H9 (cell line): Measurements from ENCODE around the gene NUDT3. TPM values are rescaled to one million over a fixed set of nuclear protein-coding genes. Genes with fewer than 3 reads are reported as not detected.

ENCODE experiments used
- DNase-seq: peaks from one replicate; pipeline ENCODE4 v3.0.0-alpha.2; 2017
- H2AFZ ChIP-seq: one replicate; pipeline ENCODE4 v1.6.1; 2013; ENCODE audit warnings: mild to moderate bottlenecking, low read length, control low read depth, moderate library complexity
- H2AK5ac ChIP-seq: 2 replicates; pipeline ENCODE4 v1.6.1; 2013; ENCODE audit warnings: low read length, control low read depth, mixed read lengths; ENCODE audit not compliant: insufficient read length
- H2BK120ac ChIP-seq: one replicate; pipeline ENCODE4 v1.6.1; 2013; ENCODE audit warnings: low read depth, mild to moderate bottlenecking, low read length, control low read depth, inconsistent platforms; ENCODE audit not compliant: poor library complexity, severe bottlenecking
- H2BK12ac ChIP-seq: 2 replicates; pipeline ENCODE4 v1.6.1; 2013; ENCODE audit warnings: low read length, control low read depth, mixed read lengths, low read depth; ENCODE audit not compliant: insufficient read length
- H2BK15ac ChIP-seq: 2 replicates; pipeline ENCODE4 v1.6.1; 2013; ENCODE audit warnings: low read depth, low read length, control low read depth
- H2BK20ac ChIP-seq: one replicate; pipeline ENCODE4 v1.6.1; 2013; ENCODE audit warnings: low read depth, mild to moderate bottlenecking, low read length, control low read depth, inconsistent platforms; ENCODE audit not compliant: poor library complexity, severe bottlenecking
- H2BK5ac ChIP-seq: 2 replicates; pipeline ENCODE4 v1.6.1; 2013; ENCODE audit warnings: low read length, control low read depth, mixed read lengths; ENCODE audit not compliant: insufficient read length
- H3K14ac ChIP-seq: 2 replicates; pipeline ENCODE4 v1.6.1; 2013; ENCODE audit warnings: low read length, control low read depth; ENCODE audit not compliant: insufficient read depth
- H3K18ac ChIP-seq: 2 replicates; pipeline ENCODE4 v1.6.1; 2013; ENCODE audit warnings: low read depth, mild to moderate bottlenecking, mixed read lengths, low read length, control low read depth; ENCODE audit not compliant: insufficient read length
- H3K23ac ChIP-seq: 2 replicates; pipeline ENCODE4 v1.6.1; 2013; ENCODE audit warnings: low read length, control low read depth, mixed read lengths, low read depth; ENCODE audit not compliant: insufficient read length
- H3K23me2 ChIP-seq: 2 replicates; pipeline ENCODE4 v1.6.1; 2013; ENCODE audit warnings: low read depth, mild to moderate bottlenecking, mixed read lengths, low read length, control low read depth; ENCODE audit not compliant: insufficient read length, poor library complexity, severe bottlenecking
- H3K27ac ChIP-seq: 2 replicates; pipeline ENCODE4 v1.5.1; 2013; ENCODE audit warnings: low read length, control low read depth, mixed read lengths, low read depth; ENCODE audit not compliant: insufficient read length
- H3K27me3 ChIP-seq: 2 replicates; pipeline ENCODE4 v1.6.1; 2013; ENCODE audit warnings: low read length, control low read depth, inconsistent platforms; ENCODE audit not compliant: insufficient read depth
- H3K4ac ChIP-seq: 2 replicates; pipeline ENCODE4 v1.6.1; 2013; ENCODE audit warnings: low read depth, mild to moderate bottlenecking, control low read depth, inconsistent platforms, low read length, moderate library complexity
- H3K4me1 ChIP-seq: 2 replicates; pipeline ENCODE4 v1.6.1; 2013; ENCODE audit warnings: low read length, control low read depth, inconsistent platforms; ENCODE audit not compliant: insufficient read depth
- H3K4me2 ChIP-seq: 2 replicates; pipeline ENCODE4 v1.6.1; 2013; ENCODE audit warnings: low read length, control low read depth, mixed read lengths; ENCODE audit not compliant: insufficient read length, insufficient read depth
- H3K56ac ChIP-seq: 2 replicates; pipeline ENCODE4 v1.6.1; 2013; ENCODE audit warnings: low read depth, mild to moderate bottlenecking, mixed read lengths, low read length, control low read depth; ENCODE audit not compliant: insufficient read length
- H3K79me1 ChIP-seq: 2 replicates; pipeline ENCODE4 v1.6.1; 2013; ENCODE audit warnings: low read depth, mild to moderate bottlenecking, moderate library complexity, low read length, control low read depth, inconsistent platforms; ENCODE audit not compliant: insufficient read depth, poor library complexity, severe bottlenecking
- H3K79me2 ChIP-seq: 2 replicates; pipeline ENCODE4 v1.6.1; 2013; ENCODE audit warnings: low read length, control low read depth, inconsistent platforms; ENCODE audit not compliant: insufficient read depth
- H3K9ac ChIP-seq: 2 replicates; pipeline ENCODE4 v1.6.1; 2013; ENCODE audit warnings: low read length, control low read depth, mixed read lengths; ENCODE audit not compliant: insufficient read length; ENCODE audit errors: extremely low read depth
- H3K9me3 ChIP-seq: one replicate; pipeline ENCODE4 v1.6.1; 2013; ENCODE audit warnings: low read depth, low read length, inconsistent platforms; ENCODE audit not compliant: control insufficient read depth
- H3T11ph ChIP-seq: one replicate; pipeline ENCODE4 v1.6.1; 2013; ENCODE audit warnings: mild to moderate bottlenecking, low read length, control low read depth, inconsistent platforms
- H4K20me1 ChIP-seq: one replicate; pipeline ENCODE4 v1.6.1; 2013; ENCODE audit not compliant: control insufficient read depth, insufficient read length, insufficient read depth
- H4K5ac ChIP-seq: 2 replicates; pipeline ENCODE4 v1.6.1; 2013; ENCODE audit warnings: low read depth, mild to moderate bottlenecking, mixed read lengths, low read length, control low read depth; ENCODE audit not compliant: insufficient read length
- H4K8ac ChIP-seq: replicated peaks from 2 replicates; pipeline ENCODE4 v1.6.1; 2013; ENCODE audit warnings: low read length, control low read depth, mixed read lengths, low read depth; ENCODE audit not compliant: insufficient read length
- H4K91ac ChIP-seq: 2 replicates; pipeline ENCODE4 v1.6.1; 2013; ENCODE audit warnings: low read depth, mild to moderate bottlenecking, moderate library complexity, mixed read lengths, low read length, control low read depth; ENCODE audit not compliant: insufficient read length
- H3K27ac Mint-ChIP-seq, 3 experiments: 2 replicates in 2 of 3; 3 replicates in 1 of 3; pipeline ENCODE4 v1.8.0; 2020 to 2021; ENCODE audit warnings: mixed read lengths in 3 of 3, mild to moderate bottlenecking in 1 of 3, moderate library complexity in 1 of 3
- H3K27me3 Mint-ChIP-seq: 2 replicates; pipeline ENCODE4 v1.8.0; 2021; ENCODE audit warnings: low read depth, mild to moderate bottlenecking, moderate library complexity, mixed read lengths
- H3K36me3 Mint-ChIP-seq, 3 experiments: 2 replicates in 2 of 3; 3 replicates in 1 of 3; pipeline ENCODE4 v1.8.0; 2020 to 2021; ENCODE audit warnings: low read depth in 3 of 3, mixed read lengths in 3 of 3; ENCODE audit not compliant: insufficient read depth in 1 of 3
- H3K4me1 Mint-ChIP-seq, 2 experiments: 2 replicates each; pipeline ENCODE4 v1.8.0; 2020; ENCODE audit warnings: mixed read lengths in 2 of 2
- H3K4me3 Mint-ChIP-seq, 2 experiments: 2 replicates in 1 of 2; 3 replicates in 1 of 2; pipeline ENCODE4 v1.8.0; 2020 to 2021; ENCODE audit warnings: mild to moderate bottlenecking in 2 of 2, mixed read lengths in 2 of 2, moderate library complexity in 1 of 2
- H3K9me3 Mint-ChIP-seq, 2 experiments: 2 replicates in 1 of 2; 3 replicates in 1 of 2; pipeline ENCODE4 v1.8.0; 2020; ENCODE audit warnings: mild to moderate bottlenecking in 2 of 2, mixed read lengths in 2 of 2, moderate library complexity in 1 of 2
- CTCF ChIP-seq: fragments of 200-600 bp; sonication (generic); conservative IDR thresholded peaks from 3 replicates; pipeline ENCODE4 v1.8.0; 2021; ENCODE audit warnings: antibody characterized with exemption, mild to moderate bottlenecking
- WGBS: extraction: QIAGEN DNeasy Blood & Tissue Kit; methylation state at CpG from one replicate; pipeline ENCODE4 v1.1.7; 2013; ENCODE audit warnings: missing lambda C conversion rate, low lambda C conversion rate, mixed read lengths; ENCODE audit not compliant: insufficient read length; ENCODE audit errors: extremely low coverage; 5-methylcytosine and 5-hydroxymethylcytosine counted together
- total RNA-seq: library from RNA; stranded (reverse); gene quantifications from 2 replicates; pipeline ENCODE4 v1.2.1, GENCODE V29; 2021

Gene NUDT3
- total RNA-seq, 1 experiment from 2014 or later: 23.6 TPM

GRCh38 chr6:34438705-34439104 is 46.2 kb upstream of the NUDT3 start:
- H2BK120ac ChIP-seq: no peak overlapping the region
- no CpG with 5 or more reads among the region's 4 CpGs for WGBS
- no peak overlapping the region for H4K91ac ChIP-seq
- H3T11ph ChIP-seq: no peak overlapping the region
- no peaks in the 10 kb centered on the region for H3K27me3 ChIP-seq
- no peak overlapping the region for H3K27ac ChIP-seq
- Mint-ChIP-seq H3K9me3 (peaks cover 23 to 27% of the 10 kb centered on the region in 2 experiments), H3K27ac (no peak overlapping the region), H3K27me3 (peaks cover 3% of the 10 kb centered on the region), H3K36me3 (peaks cover 6 to 15% (median 9%) of the 10 kb centered on the region in 3 experiments; a peak in 6 of 7 replicates), H3K4me3 (no peak overlapping the region), H3K4me1 (peaks cover 0 to 2% of the 10 kb centered on the region in 2 experiments; a peak in 1 of 4 replicates)
- H3K4me2 ChIP-seq: no peak overlapping the region
- H3K9ac ChIP-seq: no peak overlapping the region
- H2BK20ac ChIP-seq: no peak overlapping the region
- H3K4me1 ChIP-seq: no peaks in the 10 kb centered on the region
- H2AK5ac ChIP-seq: no peak overlapping the region
- no peak overlapping the region for H3K4ac ChIP-seq
- no peak overlapping the region for H3K56ac ChIP-seq
- H3K14ac ChIP-seq: no peak overlapping the region
- no peak overlapping the region for H2BK15ac ChIP-seq
- no peak overlapping the region for H4K8ac ChIP-seq
- no peak overlapping the region for H2BK12ac ChIP-seq
- DNase-seq: no peak
- no peak overlapping the region for H4K5ac ChIP-seq
- TF ChIP-seq CTCF: no peak
- no peaks in the 10 kb centered on the region for H3K9me3 ChIP-seq
- H3K79me2 ChIP-seq: no peaks in the 10 kb centered on the region
- H3K18ac ChIP-seq: no peak overlapping the region
- H4K20me1 ChIP-seq: no peaks in the 10 kb centered on the region
- no peaks in the 10 kb centered on the region for H3K79me1 ChIP-seq
- H2BK5ac ChIP-seq: no peak overlapping the region
- H2AFZ ChIP-seq: no peak overlapping the region
- H3K23ac ChIP-seq: no peak overlapping the region
- H3K23me2 ChIP-seq: no peaks in the 10 kb centered on the region
